Activated T-cell treated with anti-CD3 and anti-CD28 coated beads for 24 hours (primary cell): Measurements from ENCODE around the gene FYTTD1.
A peak's percentile ranks its signal among the peaks of the same experiment; 100 is the strongest.
"Not testable (repeated sequence)": the region's sequence is repeated elsewhere in the genome, so short reads cannot be mapped to it uniquely, and the experiment has no call there.

Experiments
- DNase-seq: peaks from one replicate; pipeline ENCODE4 v3.0.0-alpha.2; 2020; ENCODE audit warnings: low read depth

FYTTD1 gene

GRCh38 chr3:197749601-197750395, at the start of gene FYTTD1:
TSS of gene FYTTD1 (plus strand) at chr3:197749883. CDS start at chr3:197749972, 89 bp downstream.
- DNase-seq = peak; percentile 78

- DNase-seq = no peak
These were observed 49.6 kb upstream of the FYTTD1 start for GRCh38 chr3:197700095-197700494.

GRCh38 chr3:197701841-197702240, 47.8 kb upstream of the FYTTD1 start:
- no peak for DNase-seq

- no peak for DNase-seq
These were observed 43.0 kb upstream of the FYTTD1 start for GRCh38 chr3:197706658-197707057.

- no peak for DNase-seq
These were observed 40.5 kb upstream of the FYTTD1 start for GRCh38 chr3:197709135-197709534.

- DNase-seq = not testable (repeated sequence)
These were observed 38.7 kb upstream of the FYTTD1 start for GRCh38 chr3:197710965-197711364.

- DNase-seq = peak; percentile 82
These were observed 37.5 kb upstream of the FYTTD1 start for GRCh38 chr3:197711973-197712707.

GRCh38 chr3:197713477-197713822, 36.2 kb upstream of the FYTTD1 start:
- no peak for DNase-seq

GRCh38 chr3:197714251-197714650, 35.4 kb upstream of the FYTTD1 start:
- DNase-seq = no peak

- DNase-seq = no peak
These were observed 30.8 kb upstream of the FYTTD1 start for GRCh38 chr3:197718891-197719290.

- no peak for DNase-seq
These were observed 29.0 kb upstream of the FYTTD1 start for GRCh38 chr3:197720694-197721093.

GRCh38 chr3:197722734-197723133, 26.9 kb upstream of the FYTTD1 start:
- DNase-seq = no peak

- DNase-seq = not testable (repeated sequence)
These were observed 21.8 kb upstream of the FYTTD1 start for GRCh38 chr3:197727878-197728277.

GRCh38 chr3:197728487-197728886, 21.2 kb upstream of the FYTTD1 start:
- no peak for DNase-seq

- no peak for DNase-seq
These were observed 19.5 kb upstream of the FYTTD1 start for GRCh38 chr3:197730200-197730599.

GRCh38 chr3:197730770-197731169, 18.9 kb upstream of the FYTTD1 start:
- not testable (repeated sequence) for DNase-seq

GRCh38 chr3:197731483-197731882, 18.2 kb upstream of the FYTTD1 start:
- DNase-seq = not testable (repeated sequence)

GRCh38 chr3:197733042-197733441, 16.6 kb upstream of the FYTTD1 start:
- no peak for DNase-seq

GRCh38 chr3:197734667-197735318, 14.9 kb upstream of the FYTTD1 start:
- DNase-seq = no peak

- DNase-seq = peak; percentile 33
These were observed 13.6 kb upstream of the FYTTD1 start for GRCh38 chr3:197736010-197736490.

- peak; percentile 93 for DNase-seq
These were observed 13.0 kb upstream of the FYTTD1 start, which contains the start of gene RUBCN for GRCh38 chr3:197736491-197737318. TSS of gene RUBCN (minus strand) at chr3:197736904. CDS start at chr3:197736719, 185 bp downstream.

GRCh38 chr3:197737319-197737649, 12.4 kb upstream of the FYTTD1 start:
- no peak for DNase-seq
